Activated T-helper 1 cell treated with anti-CD3 and anti-CD28 coated beads, Interleukin-12 subunit alpha, Interleukin-12 subunit beta, Interleukin-2, Interleukin-4 antibody, amounts not matched to agents 30 ng/mL and 10 ng/mL and 1 ng/mL, durations not matched to agents 14 hours and 24 hours and 36 hours (primary cell): ENCODE results near the gene HDAC4. TPM values are rescaled to one million over a fixed set of nuclear protein-coding genes. Genes with fewer than 3 reads are reported as not detected.

ENCODE experiments used
- DNase-seq: peaks from one replicate; pipeline ENCODE4 v3.0.0; 2021; ENCODE audit warnings: low spot score
- H3K27ac Mint-ChIP-seq: one replicate; pipeline ENCODE4 v1.8.0; 2021; ENCODE audit warnings: mild to moderate bottlenecking, mixed read lengths
- H3K27me3 Mint-ChIP-seq: one replicate; pipeline ENCODE4 v1.8.0; 2022; ENCODE audit warnings: mild to moderate bottlenecking, moderate library complexity, mixed read lengths; ENCODE audit not compliant: insufficient read depth
- H3K36me3 Mint-ChIP-seq: one replicate; pipeline ENCODE4 v1.8.0; 2021; ENCODE audit warnings: low read depth, mixed read lengths
- H3K4me1 Mint-ChIP-seq: one replicate; pipeline ENCODE4 v1.8.0; 2021; ENCODE audit warnings: low read depth, mixed read lengths
- H3K4me3 Mint-ChIP-seq: one replicate; pipeline ENCODE4 v1.8.0; 2021; ENCODE audit warnings: mild to moderate bottlenecking, moderate library complexity, mixed read lengths
- H3K9me3 Mint-ChIP-seq: one replicate; pipeline ENCODE4 v1.8.0; 2021; ENCODE audit warnings: mixed read lengths
- intact Hi-C: fragments of 100-400 bp; cut with micrococcal nuclease; formaldehyde crosslinking; loops from one replicate; pipeline ENCODE4 v1.15.1; 2024
- total RNA-seq: library from RNA; stranded (reverse); gene quantifications from 2 replicates; pipeline ENCODE4 v1.2.3, GENCODE V29; 2022

The HDAC4 gene
- total RNA-seq, 1 donor from 2014 or later: 41.3 TPM

DNA sequence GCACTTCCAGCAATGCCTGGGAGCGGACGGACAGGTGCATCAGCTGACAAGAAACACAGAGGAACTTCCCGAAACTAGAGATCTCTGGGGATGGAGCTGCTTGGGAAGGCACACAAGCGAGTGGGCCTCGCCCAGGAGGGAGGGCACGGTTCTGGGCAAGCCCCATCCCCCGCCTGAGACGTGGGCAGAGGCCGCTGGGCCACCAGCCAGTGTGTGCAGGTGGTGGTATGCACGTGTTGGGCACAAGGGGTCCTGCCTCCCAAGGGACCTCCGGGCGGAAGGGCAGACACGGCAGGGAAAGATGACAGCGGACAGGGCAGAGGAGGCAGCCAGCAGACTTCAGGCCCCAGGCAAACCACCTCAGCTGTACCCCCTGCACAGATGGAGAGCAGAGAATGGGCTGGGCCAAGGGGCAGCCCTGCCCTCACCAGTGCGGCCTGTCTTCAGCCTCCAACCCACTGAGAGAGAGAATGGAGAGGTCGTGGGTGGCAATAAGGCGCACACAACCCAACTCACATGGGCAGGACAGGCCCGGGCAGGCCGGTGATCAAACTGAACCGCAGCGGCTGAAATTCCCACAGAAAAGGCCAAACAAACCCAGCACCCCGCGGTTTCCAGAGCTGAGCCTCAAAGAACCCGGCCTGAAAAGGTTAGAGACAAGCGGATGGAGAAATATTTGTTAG is 51.2 kb downstream of the HDAC4 start:
- intact Hi-C loops: no loop called here
- H3K27ac Mint-ChIP-seq: no peak overlapping the region
- H3K36me3 Mint-ChIP-seq: peaks cover 27% of the 10 kb centered on the region
- no peaks in the 10 kb centered on the region for H3K27me3 Mint-ChIP-seq
- no peak for DNase-seq
- no peak overlapping the region for H3K4me3 Mint-ChIP-seq
- H3K4me1 Mint-ChIP-seq: peaks cover 15% of the 10 kb centered on the region
- H3K9me3 Mint-ChIP-seq: peaks cover 6% of the 10 kb centered on the region

DNA sequence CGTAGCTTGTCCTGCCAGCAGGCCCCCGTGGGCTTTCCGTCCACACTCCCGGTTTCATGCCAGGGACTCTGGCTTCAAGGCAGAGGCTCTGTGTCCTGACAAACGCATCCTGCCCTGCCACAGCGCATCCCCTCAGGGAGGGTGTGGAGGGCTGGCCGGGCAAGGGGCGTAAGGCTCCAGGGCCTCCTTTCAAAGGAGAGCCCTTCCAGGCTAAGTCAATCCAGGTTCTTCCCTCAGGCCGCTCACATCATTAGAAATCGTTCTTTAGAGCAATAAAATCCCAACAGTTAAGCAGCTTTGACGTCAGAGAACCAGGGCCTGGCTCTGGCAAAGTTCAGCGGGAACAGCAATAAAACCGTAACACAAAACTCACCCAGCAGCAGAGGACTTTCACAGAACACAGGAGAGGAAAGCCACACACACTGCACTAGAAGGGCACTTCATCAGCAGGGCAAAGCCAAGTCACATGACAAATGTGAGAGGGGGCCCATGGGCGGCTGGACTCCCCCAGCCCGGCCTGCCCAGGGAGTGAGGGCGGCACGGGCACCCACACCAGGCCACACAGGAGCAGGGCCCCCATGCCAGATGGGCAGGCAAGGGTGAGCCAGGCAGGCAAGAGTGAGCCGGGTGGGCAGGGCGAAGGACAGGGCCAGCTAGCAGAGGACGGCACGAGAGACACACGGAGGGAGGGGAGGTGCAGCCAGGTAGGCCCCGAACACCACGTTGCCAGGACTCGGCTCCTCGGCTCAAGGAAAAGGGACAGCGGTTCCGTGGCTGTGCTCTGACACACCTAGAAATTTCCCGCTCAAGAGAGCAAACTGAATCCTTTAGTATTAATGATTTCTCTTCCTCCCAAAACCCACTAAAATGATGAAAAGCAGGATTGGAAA is 52.0 kb downstream of the HDAC4 start:
- H3K27me3 Mint-ChIP-seq: no peaks in the 10 kb centered on the region
- peaks cover under 1% of the 10 kb centered on the region for H3K9me3 Mint-ChIP-seq
- H3K4me3 Mint-ChIP-seq: no peak overlapping the region
- no peak for DNase-seq
- peaks cover 23% of the 10 kb centered on the region for H3K36me3 Mint-ChIP-seq
- H3K4me1 Mint-ChIP-seq: peaks cover 15% of the 10 kb centered on the region
- H3K27ac Mint-ChIP-seq: no peak overlapping the region
- intact Hi-C loops: no loop called here

DNA sequence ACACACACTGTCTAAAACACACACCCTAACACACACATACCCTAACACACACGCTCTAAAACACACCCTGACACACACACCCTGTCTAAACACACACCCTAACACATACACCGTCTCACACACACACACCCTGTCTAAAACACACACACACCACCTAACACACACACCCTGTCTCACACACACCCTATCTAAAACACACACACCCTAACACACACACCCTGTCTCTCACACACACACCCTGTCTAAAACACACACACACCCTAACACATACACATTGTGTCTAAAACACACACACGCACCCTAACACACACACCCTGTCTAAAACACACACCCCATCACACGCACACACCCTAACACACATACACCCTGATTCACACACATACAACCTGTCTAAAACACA is 54.1 kb downstream of the HDAC4 start:
- no peaks in the 10 kb centered on the region for H3K27me3 Mint-ChIP-seq
- H3K4me3 Mint-ChIP-seq: no peak overlapping the region
- H3K4me1 Mint-ChIP-seq: peaks cover 16% of the 10 kb centered on the region
- H3K9me3 Mint-ChIP-seq: no peaks in the 10 kb centered on the region
- H3K27ac Mint-ChIP-seq: no peak overlapping the region
- H3K36me3 Mint-ChIP-seq: peaks cover 17% of the 10 kb centered on the region
- intact Hi-C loops: no loop called here
- DNase-seq: no peak

DNA sequence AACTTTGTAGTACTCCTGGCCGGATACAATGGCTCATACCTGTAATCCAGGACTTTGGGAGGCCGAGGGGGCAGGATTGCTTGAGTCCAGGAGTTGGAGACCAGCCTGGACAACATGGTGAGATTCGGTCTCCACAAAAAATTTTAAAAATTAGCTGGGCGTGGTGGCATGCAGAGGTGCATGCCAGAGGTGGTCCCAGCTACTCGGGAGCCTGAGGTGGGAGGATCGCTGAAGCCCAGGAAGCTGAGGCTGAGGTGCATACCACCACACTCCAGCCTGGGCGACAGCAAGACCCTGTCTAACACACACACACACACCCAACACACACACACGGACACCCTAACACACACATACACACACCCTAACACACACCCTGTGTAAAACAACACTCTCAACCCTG is 55.6 kb downstream of the HDAC4 start:
- no peaks in the 10 kb centered on the region for H3K9me3 Mint-ChIP-seq
- DNase-seq: no peak
- H3K4me3 Mint-ChIP-seq: no peak overlapping the region
- no peaks in the 10 kb centered on the region for H3K27me3 Mint-ChIP-seq
- H3K36me3 Mint-ChIP-seq: peaks cover 11% of the 10 kb centered on the region
- H3K27ac Mint-ChIP-seq: no peak overlapping the region
- intact Hi-C loops: no loop called here
- H3K4me1 Mint-ChIP-seq: peaks cover 22% of the 10 kb centered on the region

DNA sequence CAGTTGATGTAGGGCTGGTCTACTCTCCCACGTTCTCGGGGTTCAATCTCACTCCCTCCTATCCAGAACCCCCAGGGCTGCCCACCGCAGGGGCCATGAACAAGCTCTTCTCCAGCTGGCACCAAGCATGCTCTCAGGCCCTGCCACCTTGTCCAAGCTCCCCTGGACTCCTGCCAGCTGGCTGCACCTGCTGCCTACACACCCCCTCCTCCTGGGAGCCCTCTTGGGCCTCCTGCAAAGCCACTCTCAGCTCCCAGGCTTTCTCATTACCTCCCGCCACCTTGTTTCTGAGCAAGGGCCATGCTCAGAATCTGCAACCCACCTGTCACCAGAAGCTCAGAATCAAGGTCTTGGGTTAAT is 56.0 kb downstream of the HDAC4 start:
- peaks cover 11% of the 10 kb centered on the region for H3K36me3 Mint-ChIP-seq
- no peak for DNase-seq
- no peak overlapping the region for H3K27ac Mint-ChIP-seq
- no peak overlapping the region for H3K4me3 Mint-ChIP-seq
- intact Hi-C loops: no loop called here
- H3K9me3 Mint-ChIP-seq: no peaks in the 10 kb centered on the region
- H3K27me3 Mint-ChIP-seq: no peaks in the 10 kb centered on the region
- H3K4me1 Mint-ChIP-seq: peaks cover 26% of the 10 kb centered on the region

DNA sequence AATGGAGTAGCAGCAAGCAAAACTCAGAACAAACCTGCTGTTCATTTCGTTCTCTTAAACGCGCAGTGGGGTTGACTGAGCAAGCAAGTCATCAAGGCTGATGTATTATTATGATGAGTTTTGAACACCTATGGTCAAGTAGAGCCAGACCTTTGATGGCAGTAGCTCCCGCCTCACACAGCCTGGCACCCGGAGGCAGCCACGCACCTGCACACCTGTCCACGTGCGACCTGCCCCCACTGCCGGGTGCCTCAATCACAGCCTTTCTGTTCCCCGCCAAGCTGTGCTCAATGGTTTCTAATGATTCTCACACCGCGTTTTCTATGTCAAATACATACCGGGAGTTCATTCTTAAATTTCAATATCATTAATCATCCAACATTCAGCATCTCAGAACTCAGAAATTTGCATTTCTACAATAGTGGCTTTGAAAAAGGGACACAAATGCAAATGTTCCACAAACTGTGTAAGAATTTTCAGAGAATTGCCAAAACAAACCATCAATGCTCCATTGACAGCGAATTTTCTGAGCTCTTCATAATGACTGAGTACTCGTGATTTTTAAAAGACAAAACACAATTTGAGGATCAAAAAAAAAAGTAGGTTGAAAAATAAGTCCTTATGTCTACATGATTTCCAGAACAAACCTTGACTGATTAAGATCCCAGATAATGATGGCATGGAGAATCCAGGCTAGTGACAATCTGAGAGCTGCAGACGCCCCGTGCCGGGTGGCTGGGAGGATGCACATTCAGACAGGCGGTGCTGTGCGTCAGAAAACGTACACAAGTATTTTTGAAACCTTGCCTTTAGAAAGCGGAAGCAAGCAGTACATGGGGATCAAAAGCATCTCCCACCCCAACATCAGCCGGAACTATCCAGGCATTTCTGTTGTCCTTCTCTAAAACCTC is 56.6 kb downstream of the HDAC4 start:
- intact Hi-C loops: no loop called here
- no peak overlapping the region for H3K4me3 Mint-ChIP-seq
- peaks cover 33% of the 10 kb centered on the region for H3K4me1 Mint-ChIP-seq
- no peak for DNase-seq
- H3K9me3 Mint-ChIP-seq: no peaks in the 10 kb centered on the region
- H3K27ac Mint-ChIP-seq: no peak overlapping the region
- H3K27me3 Mint-ChIP-seq: no peaks in the 10 kb centered on the region
- H3K36me3 Mint-ChIP-seq: peaks cover 9% of the 10 kb centered on the region

DNA sequence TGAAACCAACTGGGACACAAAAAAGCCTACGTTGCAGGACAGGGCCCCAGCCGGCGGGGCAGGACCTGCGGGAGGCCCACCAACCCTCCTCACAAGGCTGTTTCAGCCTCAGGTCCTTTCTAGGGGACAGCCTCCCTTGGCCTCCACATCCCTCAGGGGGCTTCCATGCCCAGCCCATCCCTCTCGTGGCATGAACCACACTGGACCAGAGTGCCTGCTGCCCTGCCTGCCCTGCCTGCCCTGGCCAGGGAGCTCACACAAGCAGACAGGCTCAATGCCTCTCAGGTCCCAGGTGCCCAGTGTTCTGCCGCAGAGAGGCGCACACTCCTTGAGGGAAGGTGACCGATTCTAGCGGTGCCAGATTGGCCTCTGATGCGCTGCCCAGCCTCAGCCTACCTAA is 57.4 kb downstream of the HDAC4 start:
- intact Hi-C loops: no loop called here
- Mint-ChIP-seq H3K4me1 (peaks cover 40% of the 10 kb centered on the region), H3K36me3 (peaks cover 7% of the 10 kb centered on the region), H3K27ac (no peak overlapping the region), H3K4me3 (no peak overlapping the region), H3K27me3 (no peaks in the 10 kb centered on the region), H3K9me3 (no peaks in the 10 kb centered on the region)
- no peak for DNase-seq

DNA sequence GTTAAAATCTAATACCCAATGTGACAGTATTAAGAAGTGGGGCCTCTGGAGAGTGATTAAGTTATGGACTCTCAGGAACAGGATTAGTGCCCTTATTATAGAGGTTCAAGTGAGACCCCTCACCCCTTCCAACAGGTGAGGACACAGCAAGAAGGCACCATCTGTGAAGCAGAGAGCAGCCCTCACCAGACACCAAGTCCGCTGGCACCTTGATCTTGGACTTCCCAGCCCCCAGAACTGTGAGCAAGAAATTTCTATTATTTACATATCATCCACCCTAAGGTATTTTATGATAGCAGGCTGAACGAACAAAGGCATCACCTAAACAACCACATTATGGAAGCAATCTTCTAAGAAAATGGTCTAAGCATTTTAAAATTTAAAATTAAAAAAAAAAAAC is 59.0 kb downstream of the HDAC4 start:
- peaks cover 13% of the 10 kb centered on the region for H3K36me3 Mint-ChIP-seq

DNA sequence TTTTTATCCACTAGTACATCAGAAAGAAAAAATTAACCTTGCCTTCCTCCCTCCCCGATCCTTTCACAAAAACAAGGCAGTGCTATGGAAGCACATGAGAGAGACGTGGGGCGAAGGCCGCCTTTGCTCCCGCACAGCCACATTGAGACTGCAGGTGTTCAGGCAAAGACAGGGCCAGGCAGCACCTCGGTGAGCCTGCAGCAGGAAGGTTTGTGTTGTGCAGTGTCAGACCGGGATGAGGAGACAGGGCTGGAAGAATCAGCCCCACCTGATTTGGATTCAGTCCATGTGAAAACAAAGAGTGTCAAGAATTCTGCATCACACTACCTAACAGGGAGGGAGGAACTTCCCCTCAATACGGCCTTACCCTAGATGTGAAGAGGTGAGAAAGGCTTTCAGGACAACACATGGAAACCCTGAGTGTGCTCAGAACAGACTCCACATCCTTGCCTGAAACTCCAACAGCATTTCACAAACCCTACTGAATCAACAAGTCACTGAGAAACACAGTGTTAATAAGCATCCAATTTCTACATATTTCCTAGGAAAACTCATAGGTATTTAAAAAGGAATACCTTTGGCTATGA is 59.6 kb downstream of the HDAC4 start:
- H3K4me1 Mint-ChIP-seq: peaks cover 53% of the 10 kb centered on the region
- no peaks in the 10 kb centered on the region for H3K27me3 Mint-ChIP-seq
- no peaks in the 10 kb centered on the region for H3K9me3 Mint-ChIP-seq
- no peak overlapping the region for H3K27ac Mint-ChIP-seq
- no peak for DNase-seq
- intact Hi-C loops: loop anchor here (2.0 kb wide), 1 partner anchor 14 kb away; no protein-coding TSS in a partner anchor
- H3K36me3 Mint-ChIP-seq: peaks cover 13% of the 10 kb centered on the region
- H3K4me3 Mint-ChIP-seq: no peak overlapping the region

More for the DNA sequence above, 59.0 kb downstream of the HDAC4 start:
- intact Hi-C loops: loop anchor here (2.0 kb wide), 1 partner anchor 15 kb away; no protein-coding TSS in a partner anchor
- Mint-ChIP-seq H3K27ac (no peak overlapping the region), H3K4me1 (peaks cover 47% of the 10 kb centered on the region), H3K4me3 (no peak overlapping the region), H3K27me3 (no peaks in the 10 kb centered on the region), H3K9me3 (no peaks in the 10 kb centered on the region)
- no peak for DNase-seq

DNA sequence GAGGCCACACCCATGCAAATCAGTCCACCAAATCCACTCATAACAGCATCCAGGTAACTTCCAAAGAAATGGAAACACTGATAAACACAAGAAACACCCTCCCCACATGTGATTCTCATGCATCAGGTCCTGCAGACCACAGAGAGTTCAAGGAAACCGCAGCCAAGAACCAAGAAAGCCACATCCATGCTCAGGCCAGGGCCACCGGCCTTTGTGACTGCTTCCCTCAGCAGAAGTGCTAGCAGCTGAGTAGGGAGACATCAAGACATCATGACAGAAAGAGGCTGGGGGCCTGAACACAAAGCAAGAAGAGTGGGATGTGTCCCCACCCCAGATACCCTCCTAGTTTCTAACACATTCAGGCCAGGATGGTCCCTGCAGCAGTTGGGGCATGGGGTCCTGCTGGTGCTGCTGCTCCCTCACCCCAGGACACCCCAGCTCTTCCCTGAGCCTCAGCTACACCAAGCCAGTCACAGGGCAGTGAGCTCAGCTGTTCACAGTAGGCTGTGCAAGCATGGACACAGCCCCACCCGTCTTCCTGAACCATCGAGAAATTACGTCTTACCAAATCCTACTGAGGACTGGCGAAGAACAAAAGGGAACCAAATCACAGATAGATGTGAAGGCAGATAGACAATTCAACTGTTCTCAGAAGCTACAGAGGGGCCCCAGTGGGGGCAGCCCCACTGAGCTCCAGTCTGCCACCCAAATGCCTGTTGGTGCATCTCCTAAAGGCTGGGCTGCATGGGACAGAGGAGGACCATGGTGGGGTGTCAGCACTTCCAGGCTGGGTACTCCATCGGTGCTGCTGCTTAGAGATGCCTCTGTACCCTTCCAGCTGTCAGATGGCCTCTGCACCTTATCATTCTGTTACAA is 60.9 kb downstream of the HDAC4 start:
- H3K4me3 Mint-ChIP-seq: peak overlapping the region; percentile 63
- peak; percentile 28 for DNase-seq

DNA sequence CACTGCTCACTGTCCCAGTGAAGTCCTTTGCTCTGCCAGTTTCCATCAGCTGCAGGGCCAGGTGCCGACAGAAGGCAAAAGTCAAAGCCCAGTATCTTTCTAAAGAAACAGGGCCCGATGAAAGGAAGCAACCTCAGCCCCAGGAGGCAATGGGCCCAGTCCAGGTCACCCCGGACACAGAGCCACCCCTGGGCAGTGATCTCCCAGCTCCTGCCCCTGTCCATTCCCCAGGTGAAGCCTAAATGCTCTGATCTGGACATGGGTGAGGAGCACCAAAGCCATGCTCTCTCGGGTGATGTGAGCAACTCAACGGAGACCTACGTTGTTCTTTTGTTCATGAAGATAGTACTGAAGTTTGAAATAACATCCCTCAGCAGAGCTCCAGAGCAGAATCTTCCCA is 61.6 kb downstream of the HDAC4 start:
- H3K4me1 Mint-ChIP-seq: peaks cover 55% of the 10 kb centered on the region
- H3K4me3 Mint-ChIP-seq: peak overlapping the region; percentile 63
- H3K27me3 Mint-ChIP-seq: no peaks in the 10 kb centered on the region
- H3K36me3 Mint-ChIP-seq: peaks cover 13% of the 10 kb centered on the region
- H3K9me3 Mint-ChIP-seq: no peaks in the 10 kb centered on the region
- intact Hi-C loops: no loop called here
- no peak for DNase-seq
- H3K27ac Mint-ChIP-seq: peak overlapping the region; percentile 77

More for the DNA sequence above, 60.9 kb downstream of the HDAC4 start:
- peak overlapping the region; percentile 77 for H3K27ac Mint-ChIP-seq
- H3K4me1 Mint-ChIP-seq: peaks cover 55% of the 10 kb centered on the region
- peaks cover 13% of the 10 kb centered on the region for H3K36me3 Mint-ChIP-seq
- H3K9me3 Mint-ChIP-seq: no peaks in the 10 kb centered on the region
- H3K27me3 Mint-ChIP-seq: no peaks in the 10 kb centered on the region
- intact Hi-C loops: loop anchor here (2.0 kb wide), 1 partner anchor 13 kb away; no protein-coding TSS in a partner anchor
